T-helper 17 cell (primary cell): Measurements from ENCODE around the gene BBLN. TPM values are rescaled to one million over a fixed set of nuclear protein-coding genes. Genes with fewer than 3 reads are reported as not detected.
A peak's percentile ranks its signal among the peaks of the same experiment; 100 is the strongest.
"Not testable (repeated sequence)": the region's sequence is repeated elsewhere in the genome, so short reads cannot be mapped to it uniquely, and the experiment has no call there.

Experiments used
- ATAC-seq: fragments of 150-1000 bp; cut with Tn5 transposase; 2 replicates; pipeline ENCODE4 v1.10.0; 2021; ENCODE audit warnings: mild to moderate bottlenecking, moderate library complexity
- DNase-seq, 3 donors: peaks; one replicate each; pipeline versions ENCODE4 v3.0.0 to v3.0.0-alpha.2; 2020 to 2021
- H3K9me3 ChIP-seq: one replicate; pipeline ENCODE4 v1.7.0; 2013; ENCODE audit warnings: low read length, mild to moderate bottlenecking; ENCODE audit not compliant: control insufficient read depth, poor library complexity, severe bottlenecking
- H3K27ac Mint-ChIP-seq: one replicate; pipeline ENCODE4 v1.8.0; 2022; ENCODE audit warnings: mild to moderate bottlenecking, moderate library complexity, mixed read lengths
- H3K27me3 Mint-ChIP-seq: one replicate; pipeline ENCODE4 v1.8.0; 2022; ENCODE audit warnings: mixed read lengths
- H3K36me3 Mint-ChIP-seq: one replicate; pipeline ENCODE4 v1.8.0; 2022; ENCODE audit warnings: low read depth, mixed read lengths
- H3K4me1 Mint-ChIP-seq: one replicate; pipeline ENCODE4 v1.8.0; 2022; ENCODE audit warnings: mild to moderate bottlenecking, mixed read lengths
- H3K4me3 Mint-ChIP-seq: one replicate; pipeline ENCODE4 v1.8.0; 2022; ENCODE audit warnings: mild to moderate bottlenecking, moderate library complexity, mixed read lengths
- total RNA-seq, 4 donors: library from RNA in 2 of 4; stranded (reverse) in 2 of 4; gene quantifications; one replicate each; pipeline ENCODE4 v1.2.3 and lab custom pipeline; 2022 to 2026

The BBLN gene
- total RNA-seq, 2 donors from 2014 or later = 71.0 to 87.9 TPM

DNA sequence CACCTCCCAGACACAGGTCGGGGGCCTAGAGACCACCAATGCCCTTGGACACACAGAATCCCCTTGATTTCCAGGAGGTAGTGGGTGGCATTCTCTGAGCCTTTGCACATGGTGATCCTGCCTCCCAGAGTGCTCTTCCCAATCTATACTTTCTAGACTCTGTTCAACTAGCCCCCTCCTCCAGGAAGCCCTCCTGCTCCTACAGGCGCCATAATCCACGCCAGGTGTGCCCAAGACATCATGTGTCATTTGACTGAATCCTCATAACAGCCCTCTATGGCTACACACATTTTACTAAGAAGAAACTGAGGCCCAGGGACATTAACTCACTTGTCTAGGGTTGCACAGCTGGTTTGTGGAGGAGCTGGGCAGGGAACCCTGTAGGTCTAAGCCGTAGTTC, 7.1 kb downstream of the BBLN start:
- DNase-seq = no peak
- H3K9me3 ChIP-seq = no peaks in the 10 kb centered on the region
- Mint-ChIP-seq H3K4me1 (peaks cover 13% of the 10 kb centered on the region), H3K27me3 (no peaks in the 10 kb centered on the region), H3K36me3 (peaks cover 6% of the 10 kb centered on the region), H3K4me3 (no peak overlapping the region), H3K27ac (no peak overlapping the region)
- no peak for ATAC-seq

- H3K27ac Mint-ChIP-seq = no peak overlapping the region
- no peaks in the 10 kb centered on the region for H3K9me3 ChIP-seq
- H3K4me1 Mint-ChIP-seq = peaks cover 7% of the 10 kb centered on the region
These were observed 8.8 kb downstream of the BBLN start for GRCh38 chr9:128168731-128169308.

GRCh38 chr9:128169492-128169891, 9.4 kb downstream of the BBLN start:
- H3K27ac Mint-ChIP-seq = no peak overlapping the region

More at GRCh38 chr9:128168731-128169308, 8.8 kb downstream of the BBLN start:
- no peak for ATAC-seq
- H3K27me3 Mint-ChIP-seq = no peaks in the 10 kb centered on the region
- H3K4me3 Mint-ChIP-seq = no peak overlapping the region
- no peak for DNase-seq
- peaks cover 4% of the 10 kb centered on the region for H3K36me3 Mint-ChIP-seq

DNA sequence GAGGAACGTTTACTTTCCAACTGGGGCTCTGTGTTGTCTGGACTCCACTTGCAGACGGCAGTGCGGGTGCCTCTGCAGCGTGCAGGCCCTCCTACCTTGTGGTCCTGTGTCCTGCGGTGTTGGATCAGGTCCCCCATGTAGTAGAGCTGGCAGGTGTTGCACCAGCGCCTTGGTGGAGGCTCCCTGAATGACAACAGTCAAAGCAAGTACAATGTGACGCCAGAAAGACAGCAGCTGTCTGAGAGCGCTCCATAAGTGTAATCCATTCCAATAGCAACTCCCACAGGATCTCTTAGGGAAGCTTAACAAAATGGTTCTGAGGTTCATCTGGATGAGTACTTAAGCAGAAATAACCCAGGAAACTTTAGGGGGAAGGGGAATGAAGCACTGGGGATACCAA, 9.9 kb downstream of the BBLN start:
- no peak overlapping the region for H3K27ac Mint-ChIP-seq
- peaks cover 7% of the 10 kb centered on the region for H3K4me1 Mint-ChIP-seq
- ATAC-seq = no peak

More at GRCh38 chr9:128169492-128169891, 9.4 kb downstream of the BBLN start:
- H3K4me1 Mint-ChIP-seq = peaks cover 7% of the 10 kb centered on the region
- peaks cover 4% of the 10 kb centered on the region for H3K36me3 Mint-ChIP-seq
- no peaks in the 10 kb centered on the region for H3K9me3 ChIP-seq
- DNase-seq (no peak), ATAC-seq (no peak)
- H3K4me3 Mint-ChIP-seq = no peak overlapping the region
- no peaks in the 10 kb centered on the region for H3K27me3 Mint-ChIP-seq

DNA sequence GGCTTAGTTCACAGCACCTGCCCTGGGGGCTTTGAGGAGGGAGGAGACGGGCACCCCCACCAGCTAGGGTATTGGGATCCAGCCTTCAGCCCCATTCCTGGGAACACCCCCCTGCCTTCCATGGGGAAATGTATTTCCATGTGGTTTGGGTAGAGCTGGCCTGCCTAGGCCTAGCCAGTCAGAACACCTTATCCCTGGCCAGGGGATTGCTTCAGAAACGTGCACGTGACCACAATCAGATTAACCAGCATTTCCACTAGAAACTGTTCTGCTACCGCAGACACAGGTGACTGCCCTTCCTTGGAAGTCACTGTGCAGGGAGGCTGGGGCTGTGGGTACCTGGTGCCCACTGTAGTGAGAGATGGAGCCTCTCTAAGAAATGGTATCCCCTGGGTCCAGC, 14.0 kb downstream of the BBLN start:
- Mint-ChIP-seq H3K36me3 (peaks cover 2% of the 10 kb centered on the region), H3K27ac (no peak overlapping the region), H3K4me3 (no peak overlapping the region), H3K4me1 (peaks cover 3% of the 10 kb centered on the region), H3K27me3 (no peaks in the 10 kb centered on the region)
- DNase-seq = no peak
- no peak for ATAC-seq
- H3K9me3 ChIP-seq = no peaks in the 10 kb centered on the region

More for the DNA sequence above, 9.9 kb downstream of the BBLN start:
- Mint-ChIP-seq H3K27me3 (no peaks in the 10 kb centered on the region), H3K36me3 (peaks cover 4% of the 10 kb centered on the region), H3K4me3 (no peak overlapping the region)
- no peak for DNase-seq
- H3K9me3 ChIP-seq = no peaks in the 10 kb centered on the region

- Mint-ChIP-seq H3K27ac (no peak overlapping the region), H3K4me1 (peaks cover 3% of the 10 kb centered on the region), H3K27me3 (no peaks in the 10 kb centered on the region), H3K4me3 (no peak overlapping the region), H3K36me3 (no peaks in the 10 kb centered on the region)
- no peak for ATAC-seq
- no peaks in the 10 kb centered on the region for H3K9me3 ChIP-seq
- DNase-seq = no peak
These were observed 15.1 kb downstream of the BBLN start for GRCh38 chr9:128175102-128175563.

DNA sequence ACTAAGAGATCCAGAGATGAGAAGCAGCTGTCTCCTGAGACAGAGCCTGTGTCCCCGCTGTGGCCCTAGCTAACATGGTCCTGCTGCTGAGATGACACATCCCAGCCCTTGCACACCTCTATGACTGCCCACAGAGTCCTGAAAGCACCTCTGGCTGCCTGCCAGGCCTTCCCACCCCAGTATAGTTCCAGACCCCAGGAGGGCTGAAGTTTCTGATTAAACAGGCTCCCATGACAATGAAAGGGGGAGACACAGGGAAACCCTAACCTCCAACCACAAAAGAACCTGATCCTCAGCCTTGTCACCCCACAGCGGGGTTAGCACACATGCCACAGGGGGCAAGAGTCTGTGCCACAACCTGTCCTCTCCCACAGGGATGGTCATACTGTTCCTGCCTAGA, 15.7 kb downstream of the BBLN start:
- no peak overlapping the region for H3K4me3 Mint-ChIP-seq
- H3K27me3 Mint-ChIP-seq = no peaks in the 10 kb centered on the region
- H3K27ac Mint-ChIP-seq = peak overlapping the region; percentile 49
- DNase-seq (no peak), ATAC-seq (no peak)
- H3K4me1 Mint-ChIP-seq = peaks cover 3% of the 10 kb centered on the region
- no peaks in the 10 kb centered on the region for H3K9me3 ChIP-seq
- H3K36me3 Mint-ChIP-seq = no peaks in the 10 kb centered on the region

DNA sequence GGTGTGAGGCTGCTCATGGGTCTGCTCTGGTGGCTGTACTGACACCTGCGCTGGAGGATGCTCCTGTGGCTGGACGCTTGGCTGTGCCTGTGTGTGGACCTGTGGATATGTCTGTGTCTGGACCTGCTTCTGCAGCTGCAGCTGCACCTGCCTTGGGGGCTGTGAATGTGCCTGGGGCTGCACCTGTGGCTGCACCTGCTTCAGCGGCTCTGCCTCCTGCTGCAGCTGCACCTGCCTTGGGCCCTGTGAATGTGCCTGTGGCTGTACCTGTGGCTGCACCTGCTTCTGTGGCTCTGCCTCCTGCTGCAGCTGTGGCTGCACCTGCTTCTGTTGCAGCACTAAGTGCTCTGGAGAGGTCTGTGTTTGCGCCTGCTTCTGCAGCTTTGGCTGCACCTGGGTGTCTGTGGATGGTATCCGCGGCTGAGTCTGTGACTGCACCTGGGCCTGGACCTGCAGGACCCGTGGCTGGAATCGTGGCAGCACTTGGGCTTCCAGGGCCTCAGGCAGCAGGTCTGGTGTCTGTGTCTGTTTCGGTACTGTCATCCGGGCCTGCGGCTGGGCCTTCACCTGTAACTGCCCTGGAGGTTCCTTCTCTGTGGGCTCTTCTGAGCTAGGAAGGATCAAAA, 18.9 kb downstream of the BBLN start:
- Mint-ChIP-seq H3K4me3 (no peak overlapping the region), H3K4me1 (peaks cover 3% of the 10 kb centered on the region), H3K27ac (no peak overlapping the region), H3K36me3 (peaks cover 4% of the 10 kb centered on the region), H3K27me3 (no peaks in the 10 kb centered on the region)
- ATAC-seq (no peak), DNase-seq (no peak)
- no peaks in the 10 kb centered on the region for H3K9me3 ChIP-seq

- H3K4me3 Mint-ChIP-seq = no peak overlapping the region
- ATAC-seq (no peak), DNase-seq (no peak)
- H3K36me3 Mint-ChIP-seq = peaks cover 4% of the 10 kb centered on the region
- no peak overlapping the region for H3K27ac Mint-ChIP-seq
- no peaks in the 10 kb centered on the region for H3K27me3 Mint-ChIP-seq
- peaks cover 3% of the 10 kb centered on the region for H3K4me1 Mint-ChIP-seq
- no peaks in the 10 kb centered on the region for H3K9me3 ChIP-seq
These were observed 19.9 kb downstream of the BBLN start for GRCh38 chr9:128180001-128180400.

GRCh38 chr9:128180447-128180846, 20.4 kb downstream of the BBLN start:
- no peaks in the 10 kb centered on the region for H3K27me3 Mint-ChIP-seq
- no peak overlapping the region for H3K27ac Mint-ChIP-seq
- DNase-seq = no peak
- H3K36me3 Mint-ChIP-seq = peaks cover 4% of the 10 kb centered on the region
- no peaks in the 10 kb centered on the region for H3K4me1 Mint-ChIP-seq
- H3K9me3 ChIP-seq = no peaks in the 10 kb centered on the region
- H3K4me3 Mint-ChIP-seq = no peak overlapping the region
- no peak for ATAC-seq

DNA sequence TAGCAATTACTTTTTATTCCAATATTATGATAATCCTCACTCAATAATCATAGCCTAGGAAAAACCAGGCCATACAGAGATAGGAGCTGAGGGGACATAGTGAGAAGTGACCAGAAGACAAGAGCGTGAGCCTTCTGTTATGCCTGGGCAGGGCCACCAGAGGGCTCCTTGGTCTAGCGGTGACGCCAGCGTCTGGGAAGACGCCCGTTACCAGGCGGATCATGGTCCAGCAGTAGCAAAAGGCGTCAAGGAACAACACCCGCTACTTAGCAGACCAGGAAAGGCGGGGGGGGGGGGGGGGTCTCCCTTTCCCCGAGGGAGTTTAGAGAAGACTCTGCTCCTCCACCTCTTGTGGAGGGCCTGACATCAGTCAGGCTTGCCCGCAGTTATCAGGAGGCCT, 21.4 kb downstream of the BBLN start:
- H3K27ac Mint-ChIP-seq, DNase-seq, H3K36me3 Mint-ChIP-seq, H3K4me1 Mint-ChIP-seq, H3K4me3 Mint-ChIP-seq, H3K27me3 Mint-ChIP-seq, H3K9me3 ChIP-seq, ATAC-seq: not testable (repeated sequence)

- H3K27me3 Mint-ChIP-seq = no peaks in the 10 kb centered on the region
- no peak for ATAC-seq
- DNase-seq = no peak
- H3K4me3 Mint-ChIP-seq = no peak overlapping the region
- peaks cover 7% of the 10 kb centered on the region for H3K4me1 Mint-ChIP-seq
- H3K9me3 ChIP-seq = no peaks in the 10 kb centered on the region
- no peak overlapping the region for H3K27ac Mint-ChIP-seq
- peaks cover 8% of the 10 kb centered on the region for H3K36me3 Mint-ChIP-seq
These were observed 23.0 kb downstream of the BBLN start for GRCh38 chr9:128182893-128183588.

DNA sequence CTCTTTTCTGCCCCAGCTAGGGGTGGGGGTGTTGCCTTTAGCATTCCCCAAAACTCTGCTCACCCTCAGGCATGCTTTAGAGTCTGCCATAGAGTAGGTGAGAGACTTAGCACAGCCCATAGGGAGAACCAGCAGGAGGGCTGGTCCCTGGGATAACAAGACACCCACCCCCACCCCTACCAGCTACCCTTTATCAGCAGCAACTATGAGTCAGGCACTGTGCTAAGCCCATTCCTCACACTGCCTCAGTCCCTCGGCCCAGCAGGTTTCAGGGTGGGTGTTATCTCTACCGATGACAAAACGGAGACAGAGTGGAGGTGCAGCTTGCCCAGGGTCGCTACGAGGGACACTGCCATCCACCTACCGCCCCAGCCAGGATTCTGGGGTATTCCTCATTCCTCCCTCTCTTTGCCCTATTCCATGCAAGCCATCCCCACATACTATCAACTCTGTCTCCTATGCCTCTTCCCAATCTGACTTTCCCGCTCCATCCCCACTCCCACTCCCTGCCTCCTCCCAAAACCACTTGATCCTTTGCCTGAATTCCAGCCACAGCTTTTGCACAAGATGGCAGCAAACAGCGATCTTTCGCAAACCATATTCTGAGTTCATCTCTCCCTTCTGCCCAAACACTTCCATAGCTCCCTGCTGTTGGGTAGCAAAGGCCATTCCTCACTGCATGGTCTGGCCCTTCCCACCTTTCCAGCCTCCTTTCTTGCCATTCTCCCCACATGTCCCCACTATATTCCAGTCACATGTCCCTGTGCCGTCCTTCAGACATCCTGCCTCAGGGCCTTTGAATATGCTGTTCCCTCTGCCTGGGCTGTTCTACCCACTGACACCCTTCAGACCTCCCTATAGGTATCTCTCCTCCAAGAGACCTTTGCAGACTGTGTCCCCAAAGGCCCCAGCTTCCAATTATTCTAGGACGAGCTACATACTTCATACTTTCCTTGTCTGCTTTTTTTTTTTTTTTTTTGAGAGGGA, 26.2 kb downstream of the BBLN start:
- Mint-ChIP-seq H3K27me3 (no peaks in the 10 kb centered on the region), H3K4me1 (peaks cover 18% of the 10 kb centered on the region), H3K4me3 (no peak overlapping the region), H3K27ac (peak overlapping the region; percentile 29), H3K36me3 (peaks cover 10% of the 10 kb centered on the region)
- no peak for DNase-seq
- no peaks in the 10 kb centered on the region for H3K9me3 ChIP-seq
- no peak for ATAC-seq
